Hepatocyte (in vitro differentiated cells): ENCODE results near the gene WNT3A. TPM values are rescaled to one million over a fixed set of nuclear protein-coding genes. Genes with fewer than 3 reads are reported as not detected.
A peak's percentile ranks its signal among the peaks of the same experiment; 100 is the strongest.

Source experiments
- DNase-seq: peaks from one replicate; pipeline ENCODE4 v3.0.0-alpha.2; 2016; ENCODE audit warnings: low spot score
- H2AFZ ChIP-seq: fragments of 200-600 bp; sonication (generic); 2 replicates; pipeline ENCODE4 v1.6.0; 2016; ENCODE audit warnings: antibody characterized with exemption, mild to moderate bottlenecking
- H3K27ac ChIP-seq: fragments of 200-600 bp; sonication (generic); 2 replicates; pipeline ENCODE4 v1.5.1; 2016; ENCODE audit warnings: mild to moderate bottlenecking
- H3K27me3 ChIP-seq: fragments of 200-600 bp; sonication (generic); 2 replicates; pipeline ENCODE4 v1.6.1; 2016
- H3K36me3 ChIP-seq: fragments of 200-600 bp; sonication (generic); replicated peaks from 2 replicates; pipeline ENCODE4 v1.5.1; 2016; ENCODE audit warnings: low read depth; ENCODE audit not compliant: insufficient read depth
- H3K4me1 ChIP-seq: fragments of 200-600 bp; sonication (generic); 2 replicates; pipeline ENCODE4 v1.5.1; 2016; ENCODE audit warnings: mild to moderate bottlenecking, moderate library complexity; ENCODE audit not compliant: insufficient read depth
- H3K4me2 ChIP-seq: fragments of 200-600 bp; sonication (generic); 2 replicates; pipeline ENCODE4 v1.6.0; 2016
- H3K4me3 ChIP-seq: fragments of 200-600 bp; sonication (generic); 2 replicates; pipeline ENCODE4 v1.5.1; 2016; ENCODE audit warnings: mild to moderate bottlenecking
- H3K79me2 ChIP-seq: fragments of 200-600 bp; sonication (generic); 2 replicates; pipeline ENCODE4 v1.6.0; 2017; ENCODE audit warnings: mild to moderate bottlenecking
- H3K9me2 ChIP-seq: fragments of 200-600 bp; sonication (generic); replicated peaks from 2 replicates; pipeline ENCODE4 v1.6.0; 2017; ENCODE audit warnings: mild to moderate bottlenecking; ENCODE audit not compliant: insufficient read depth
- H3K9me3 ChIP-seq: fragments of 200-600 bp; sonication (generic); 2 replicates; pipeline ENCODE4 v1.5.1; 2016; ENCODE audit warnings: low read depth, mild to moderate bottlenecking
- H4K20me1 ChIP-seq: fragments of 200-600 bp; sonication (generic); 2 replicates; pipeline ENCODE4 v1.6.0; 2016; ENCODE audit warnings: mild to moderate bottlenecking; ENCODE audit not compliant: insufficient read depth, poor library complexity, severe bottlenecking
- CTCF ChIP-seq: fragments of 200-600 bp; sonication (generic); IDR thresholded peaks from 2 replicates; pipeline ENCODE4 v1.5.1; 2016; ENCODE audit warnings: antibody characterized with exemption, mild to moderate bottlenecking; ENCODE audit not compliant: poor library complexity
- EZH2 ChIP-seq: fragments of 200-600 bp; sonication (generic); IDR thresholded peaks from 2 replicates; pipeline ENCODE4 v1.6.1; 2016; ENCODE audit warnings: antibody characterized with exemption, mild to moderate bottlenecking, borderline replicate concordance
- EZH2phosphoT487 ChIP-seq: fragments of 200-600 bp; sonication (generic); IDR thresholded peaks from one replicate; pipeline ENCODE4 v1.6.1; 2018; ENCODE audit warnings: antibody characterized with exemption, mild to moderate bottlenecking, low read depth, moderate library complexity; ENCODE audit not compliant: unreplicated experiment, severe bottlenecking
- WGBS: methylation state at CpG from one replicate; pipeline ENCODE4 v1.1.6; 2016; ENCODE audit warnings: low lambda C conversion rate; ENCODE audit errors: missing lambda C conversion rate; 5-methylcytosine and 5-hydroxymethylcytosine counted together
- polyA plus RNA-seq: library from polyadenylated mRNA; unstranded; fragments of >200 nt; fragmentation: Nextera tagmentation; extraction: Ambion mirVana; gene quantifications from 2 replicates; pipeline ENCODE4 v1.2.1, GENCODE V29; 2016
- total RNA-seq: library from RNA; depleted of rRNA; stranded (reverse); fragments of >200 nt; gene quantifications from 2 replicates; pipeline ENCODE4 v1.2.3, GENCODE V29; 2014

The WNT3A gene
- total and polyA plus RNA-seq, 2 experiments from 2014 or later: 0.03 TPM; not detected in 1

- Histone ChIP-seq H3K4me3 (no peak overlapping the region), H3K79me2 (no peaks in the 10 kb centered on the region), H3K4me2 (no peak overlapping the region), H3K9me3 (no peaks in the 10 kb centered on the region), H3K4me1 (no peaks in the 10 kb centered on the region), H3K27me3 (peaks cover 16% of the 10 kb centered on the region), H2AFZ (no peak overlapping the region), H3K9me2 (no peaks in the 10 kb centered on the region), H3K36me3 (no peaks in the 10 kb centered on the region), H4K20me1 (no peaks in the 10 kb centered on the region), H3K27ac (no peak overlapping the region)
- no peak for DNase-seq
- WGBS: 69% methylated on average over 7 of the region's 7 CpGs
- TF ChIP-seq CTCF: no peak
- no peak for TF ChIP-seq EZH2
- TF ChIP-seq EZH2phosphoT487: no peak
These were observed 65.2 kb downstream of the WNT3A start for GRCh38 chr1:228071839-228072657.

- Histone ChIP-seq H3K27ac (no peak overlapping the region), H3K4me3 (no peak overlapping the region), H3K9me3 (no peaks in the 10 kb centered on the region), H3K27me3 (peaks cover 11% of the 10 kb centered on the region), H3K79me2 (no peaks in the 10 kb centered on the region), H2AFZ (no peak overlapping the region), H3K36me3 (no peaks in the 10 kb centered on the region), H3K4me1 (no peaks in the 10 kb centered on the region), H3K4me2 (no peak overlapping the region), H3K9me2 (no peaks in the 10 kb centered on the region), H4K20me1 (no peaks in the 10 kb centered on the region)
- WGBS: 83% methylated on average over 5 of the region's 5 CpGs
- TF ChIP-seq EZH2 (no peak), CTCF (no peak), EZH2phosphoT487 (no peak)
- DNase-seq: no peak
These were observed 65.9 kb downstream of the WNT3A start for GRCh38 chr1:228072658-228073043.

DNA sequence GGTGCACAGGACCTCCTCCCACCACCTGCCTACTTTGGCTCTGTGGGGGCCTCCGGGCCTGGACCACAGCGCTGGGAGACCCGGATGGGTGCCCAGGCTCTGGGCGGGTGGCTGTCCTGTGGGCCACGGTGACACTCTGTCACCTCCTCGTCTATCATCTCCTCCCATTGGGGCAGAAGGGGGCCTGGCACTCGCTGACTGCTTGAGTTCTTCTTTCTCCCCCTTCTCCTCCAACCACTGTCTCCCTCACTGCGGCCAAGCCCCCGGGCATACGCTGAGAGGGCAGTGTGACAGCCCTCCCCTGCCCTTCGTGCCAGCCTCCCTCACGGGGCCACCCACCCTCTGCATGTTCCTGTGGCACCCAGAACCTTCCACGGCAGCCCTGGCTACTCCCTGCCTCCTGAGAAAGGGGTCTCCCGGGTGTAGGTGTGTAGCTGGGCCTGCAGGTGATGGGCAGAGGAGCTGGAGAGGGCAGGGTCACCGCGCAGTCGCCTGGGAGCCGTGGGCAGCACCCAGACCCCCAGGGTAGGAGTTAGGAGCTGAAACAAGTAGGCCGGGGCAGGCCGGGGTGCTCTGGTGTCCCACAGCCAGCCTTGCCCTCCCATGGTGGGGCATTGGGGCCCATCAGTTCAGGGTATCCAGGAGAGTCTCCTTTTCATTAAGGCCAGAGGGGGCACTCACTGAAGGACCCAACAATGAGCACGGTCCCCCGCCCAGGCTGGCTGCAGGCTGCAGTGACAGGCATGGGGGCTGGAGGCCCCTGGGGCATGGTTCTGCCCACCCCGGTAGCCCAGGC lies 66.5 kb downstream of the WNT3A start:
- Histone ChIP-seq H3K4me3 (no peak overlapping the region), H3K4me1 (no peaks in the 10 kb centered on the region), H2AFZ (no peak overlapping the region), H3K4me2 (no peak overlapping the region), H3K9me3 (no peaks in the 10 kb centered on the region), H3K36me3 (no peaks in the 10 kb centered on the region), H3K27ac (no peak overlapping the region), H4K20me1 (no peaks in the 10 kb centered on the region), H3K27me3 (peaks cover 11% of the 10 kb centered on the region), H3K79me2 (no peaks in the 10 kb centered on the region), H3K9me2 (no peaks in the 10 kb centered on the region)
- DNase-seq: no peak
- no peak for TF ChIP-seq EZH2phosphoT487
- WGBS: 81% methylated on average over 23 of the region's 23 CpGs

DNA sequence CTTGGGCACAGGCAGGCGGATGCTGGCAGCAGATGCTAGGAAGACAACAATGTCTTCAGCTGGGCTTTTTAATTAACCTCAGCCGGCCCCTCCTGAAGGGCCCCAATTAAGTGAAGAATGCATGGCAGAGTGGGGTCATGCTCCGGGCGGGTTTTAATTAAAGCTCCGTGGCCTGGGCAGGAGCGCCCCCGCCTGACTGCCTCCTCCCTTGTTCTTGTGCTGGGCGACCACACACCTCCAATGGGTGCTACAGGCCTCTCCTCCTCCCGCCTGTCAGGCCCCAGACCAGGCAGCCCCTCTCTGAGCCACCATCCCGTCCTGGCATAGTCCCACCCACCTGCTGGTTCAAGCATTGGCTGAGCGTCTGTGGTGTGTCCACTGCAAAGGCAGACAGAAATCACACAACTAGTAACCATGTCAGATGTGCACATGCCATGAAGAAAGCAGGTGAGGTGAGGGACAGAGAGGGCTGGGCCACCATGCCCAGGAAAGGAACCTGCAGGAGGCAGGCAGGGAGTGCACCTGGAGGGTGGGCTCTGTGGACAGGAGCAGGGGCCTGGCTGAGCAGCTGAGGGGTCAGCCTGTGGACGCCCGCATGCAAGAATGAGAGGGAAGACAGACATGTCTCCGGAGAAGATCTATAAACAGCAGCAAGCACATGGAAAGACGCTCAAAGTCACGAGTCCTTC lies 67.2 kb downstream of the WNT3A start:
- Histone ChIP-seq H4K20me1 (no peaks in the 10 kb centered on the region), H3K27me3 (peaks cover 8% of the 10 kb centered on the region), H3K4me3 (no peak overlapping the region), H3K4me1 (no peaks in the 10 kb centered on the region), H3K9me2 (no peaks in the 10 kb centered on the region), H3K4me2 (no peak overlapping the region), H2AFZ (no peak overlapping the region), H3K27ac (no peak overlapping the region), H3K9me3 (no peaks in the 10 kb centered on the region), H3K36me3 (no peaks in the 10 kb centered on the region), H3K79me2 (no peaks in the 10 kb centered on the region)
- 58% methylated on average over 16 of the region's 16 CpGs for WGBS
- no peak for TF ChIP-seq EZH2
- TF ChIP-seq EZH2phosphoT487: no peak
- peak; percentile 9 for TF ChIP-seq CTCF
- DNase-seq: no peak
